HG02870 (cell line): ENCODE results near the gene DHX16.
"Not testable (repeated sequence)": the region's sequence is repeated elsewhere in the genome, so short reads cannot be mapped to it uniquely, and the experiment has no call there.

Source experiments
- ATAC-seq: cut with Tn5 transposase; IDR thresholded peaks from one replicate; pipeline ENCODE4 v1.9.1; 2021; ENCODE audit warnings: mild to moderate bottlenecking, moderate library complexity; ENCODE audit not compliant: unreplicated experiment

Gene DHX16

GRCh38 chr6:30679765-30680535 lies 7.1 kb upstream of the DHX16 start:
- ATAC-seq, result no peak

GRCh38 chr6:30678964-30679726 lies 6.3 kb upstream of the DHX16 start:
- ATAC-seq, result peak; percentile 37

GRCh38 chr6:30676660-30677285 lies 4.0 kb upstream of the DHX16 start:
- no peak for ATAC-seq

GRCh38 chr6:30670760-30671527 lies 1.9 kb downstream of the DHX16 start:
- no peak for ATAC-seq

- not testable (repeated sequence) for ATAC-seq
Measured at GRCh38 chr6:30666300-30666699, 6.5 kb downstream of the DHX16 start.

GRCh38 chr6:30664994-30665767 lies 7.6 kb downstream of the DHX16 start:
- ATAC-seq, result no peak

GRCh38 chr6:30657922-30658321 lies 14.9 kb downstream of the DHX16 start:
- not testable (repeated sequence) for ATAC-seq

- ATAC-seq, result no peak
Measured at GRCh38 chr6:30657454-30657853, 15.4 kb downstream of the DHX16 start.

- no peak for ATAC-seq
Measured at GRCh38 chr6:30656513-30656912, 16.3 kb downstream of the DHX16 start.

GRCh38 chr6:30655743-30656094 lies 17.1 kb downstream of the DHX16 start:
- ATAC-seq, result no peak

- no peak for ATAC-seq
Measured at GRCh38 chr6:30654798-30655742, 17.7 kb downstream of the DHX16 start.

GRCh38 chr6:30651143-30651542 lies 21.7 kb downstream of the DHX16 start:
- ATAC-seq, result no peak

GRCh38 chr6:30647242-30648116 lies 25.3 kb downstream of the DHX16 start:
- ATAC-seq, result peak; percentile 49

- peak; percentile 54 for ATAC-seq
Measured at GRCh38 chr6:30646450-30647241, 26.2 kb downstream of the DHX16 start, which contains the start of gene C6orf136. C6orf136 (plus strand) TSS chr6:30647133; CDS start chr6:30647232, 99 bp downstream.

GRCh38 chr6:30645989-30646388 lies 26.8 kb downstream of the DHX16 start:
- no peak for ATAC-seq

GRCh38 chr6:30644769-30645168 lies 28.0 kb downstream of the DHX16 start:
- no peak for ATAC-seq

- no peak for ATAC-seq
Measured at GRCh38 chr6:30643656-30644055, 29.1 kb downstream of the DHX16 start.
